ENCODE results near the gene JMJD1C.
"Not testable (repeated sequence)": the region's sequence is repeated elsewhere in the genome, so short reads cannot be mapped to it uniquely, and the experiment has no call there.

JMJD1C gene

GRCh38 chr10:63313066-63313717 lies 152.6 kb downstream of the JMJD1C start:
- in situ Hi-C loops (cut with MboI; ENCODE audit: low sequenced_read_pairs), result no loop called here

- in situ Hi-C loops (cut with MboI; ENCODE audit: low sequenced_read_pairs), result no loop called here
These were observed 157.1 kb downstream of the JMJD1C start for GRCh38 chr10:63308628-63309027.

GRCh38 chr10:63304146-63304545 lies 161.6 kb downstream of the JMJD1C start:
- in situ Hi-C loops (cut with MboI; ENCODE audit: low sequenced_read_pairs), result no loop called here

- in situ Hi-C loops (cut with MboI; ENCODE audit: low sequenced_read_pairs), result no loop called here
These were observed 165.0 kb downstream of the JMJD1C start for GRCh38 chr10:63300801-63301200.

GRCh38 chr10:63297941-63298340 lies 167.8 kb downstream of the JMJD1C start:
- in situ Hi-C loops (cut with MboI; ENCODE audit: low sequenced_read_pairs), result no loop called here

- in situ Hi-C loops (cut with MboI; ENCODE audit: low sequenced_read_pairs), result no loop called here
These were observed 171.0 kb downstream of the JMJD1C start for GRCh38 chr10:63294781-63295180.

GRCh38 chr10:63292847-63293246 lies 172.9 kb downstream of the JMJD1C start:
- in situ Hi-C loops (cut with MboI; ENCODE audit: low sequenced_read_pairs), result not testable (repeated sequence)

GRCh38 chr10:63288170-63288569 lies 177.6 kb downstream of the JMJD1C start:
- in situ Hi-C loops (cut with MboI; ENCODE audit: low sequenced_read_pairs), result no loop called here

- in situ Hi-C loops (cut with MboI; ENCODE audit: low sequenced_read_pairs), result no loop called here
These were observed 179.0 kb downstream of the JMJD1C start for GRCh38 chr10:63286754-63287264.

GRCh38 chr10:63286340-63286739 lies 179.4 kb downstream of the JMJD1C start:
- in situ Hi-C loops (cut with MboI; ENCODE audit: low sequenced_read_pairs), result no loop called here

- in situ Hi-C loops (cut with MboI; ENCODE audit: low sequenced_read_pairs), result not testable (repeated sequence)
These were observed 181.9 kb downstream of the JMJD1C start for GRCh38 chr10:63283901-63284300.

- in situ Hi-C loops (cut with MboI; ENCODE audit: low sequenced_read_pairs), result no loop called here
These were observed 182.7 kb downstream of the JMJD1C start for GRCh38 chr10:63283093-63283492.

GRCh38 chr10:63281967-63282366 lies 183.8 kb downstream of the JMJD1C start:
- in situ Hi-C loops (cut with MboI; ENCODE audit: low sequenced_read_pairs), result no loop called here

- in situ Hi-C loops (cut with MboI; ENCODE audit: low sequenced_read_pairs), result no loop called here
These were observed 185.4 kb downstream of the JMJD1C start for GRCh38 chr10:63280386-63280785.

GRCh38 chr10:63275094-63275493 lies 190.7 kb downstream of the JMJD1C start:
- in situ Hi-C loops (cut with MboI; ENCODE audit: low sequenced_read_pairs), result no loop called here

- in situ Hi-C loops (cut with MboI; ENCODE audit: low sequenced_read_pairs), result no loop called here
These were observed 192.2 kb downstream of the JMJD1C start for GRCh38 chr10:63273577-63273976.

- in situ Hi-C loops (cut with MboI; ENCODE audit: low sequenced_read_pairs), result no loop called here
These were observed 196.8 kb downstream of the JMJD1C start for GRCh38 chr10:63268798-63269503.

GRCh38 chr10:63268149-63268797 lies 197.5 kb downstream of the JMJD1C start:
- in situ Hi-C loops (cut with MboI; ENCODE audit: low sequenced_read_pairs), result no loop called here

GRCh38 chr10:63267414-63268148 lies 198.2 kb downstream of the JMJD1C start:
- in situ Hi-C loops (cut with MboI; ENCODE audit: low sequenced_read_pairs), result no loop called here

GRCh38 chr10:63266391-63267316 lies 199.1 kb downstream of the JMJD1C start:
- in situ Hi-C loops (cut with MboI; ENCODE audit: low sequenced_read_pairs), result no loop called here

Data from HL-60/S4 treated with phorbol 12-myristate 13-acetate at 8.2 ng/mL for 4 days and 3 days (cell line).